Neuronal stem cell (in vitro differentiated cells): Measurements from ENCODE around the gene FADS3. TPM values are rescaled to one million over a fixed set of nuclear protein-coding genes. Genes with fewer than 3 reads are reported as not detected.

Experiments used
- small RNA-seq: library from polyadenylated mRNA; stranded (forward); fragments of <200 nt; extraction: miRNeasy Mini kit (QIAGEN cat#:217004); gene quantifications from one replicate; pipeline ENCODE3, GENCODE V24; 2013; ENCODE audit not compliant: insufficient read depth

Gene FADS3

Small RNA genes lying within 50 kb of the gene (small RNA-seq; reads per million reads assigned to genes)
- gene MIR6746 (not detected), gene RNU6-1243P (not detected)
